ENCODE results near the gene PROX1.

PROX1 gene

DNA sequence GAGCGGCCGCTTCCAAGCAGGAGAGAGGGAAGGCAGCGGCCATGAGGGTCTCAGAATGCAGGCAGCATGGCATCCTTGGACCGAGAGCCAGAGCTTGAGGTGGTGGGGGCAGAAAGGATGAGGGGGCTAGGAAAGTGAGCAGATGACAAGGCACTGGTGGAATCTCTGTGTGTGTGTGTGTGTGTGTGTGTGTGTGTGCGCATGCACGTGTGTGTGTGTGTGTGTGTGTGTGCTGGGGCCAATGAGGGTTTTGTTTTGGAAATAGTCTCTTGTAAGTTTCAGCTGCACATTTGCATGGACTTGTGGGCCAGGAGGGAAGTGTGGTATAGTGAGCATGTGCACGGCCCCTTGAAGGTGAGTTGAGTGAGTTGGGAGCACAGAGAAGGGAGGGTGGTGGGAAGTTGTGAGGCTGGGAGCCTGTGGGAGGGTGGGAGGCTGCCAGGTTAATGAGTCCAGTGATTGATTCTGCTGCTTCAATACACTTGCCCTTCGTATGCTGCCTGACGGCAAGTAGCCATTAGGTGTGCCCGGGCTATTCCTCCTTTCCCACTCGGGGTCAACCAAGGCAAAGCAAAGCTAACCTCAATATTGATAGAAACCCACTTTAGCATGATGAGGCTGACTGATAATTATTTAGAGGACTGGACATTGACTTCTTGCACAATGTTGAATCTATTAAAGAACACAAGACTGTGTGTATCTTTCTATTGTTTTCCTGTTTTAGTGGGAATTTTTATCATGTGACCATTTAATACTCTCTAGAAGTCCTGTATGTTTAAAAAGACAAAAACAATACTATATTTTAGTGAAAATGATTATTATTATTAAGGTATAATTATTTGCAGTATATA lies 80.3 kb downstream of the PROX1 start:
- DNase-seq (ENCODE audit: low read depth in 1 of 2, low spot score in 1 of 2), result no peak
- Histone ChIP-seq H3K27me3 (ENCODE audit: insufficient read depth, poor library complexity, severe bottlenecking) (peaks cover 3% of the 10 kb centered on the region), H3K27ac (replicated peaks) (no peak overlapping the region), H3K4me3 (replicated peaks; ENCODE audit: insufficient read depth, low read length) (no peak overlapping the region)
- TF ChIP-seq, protein P1, sequence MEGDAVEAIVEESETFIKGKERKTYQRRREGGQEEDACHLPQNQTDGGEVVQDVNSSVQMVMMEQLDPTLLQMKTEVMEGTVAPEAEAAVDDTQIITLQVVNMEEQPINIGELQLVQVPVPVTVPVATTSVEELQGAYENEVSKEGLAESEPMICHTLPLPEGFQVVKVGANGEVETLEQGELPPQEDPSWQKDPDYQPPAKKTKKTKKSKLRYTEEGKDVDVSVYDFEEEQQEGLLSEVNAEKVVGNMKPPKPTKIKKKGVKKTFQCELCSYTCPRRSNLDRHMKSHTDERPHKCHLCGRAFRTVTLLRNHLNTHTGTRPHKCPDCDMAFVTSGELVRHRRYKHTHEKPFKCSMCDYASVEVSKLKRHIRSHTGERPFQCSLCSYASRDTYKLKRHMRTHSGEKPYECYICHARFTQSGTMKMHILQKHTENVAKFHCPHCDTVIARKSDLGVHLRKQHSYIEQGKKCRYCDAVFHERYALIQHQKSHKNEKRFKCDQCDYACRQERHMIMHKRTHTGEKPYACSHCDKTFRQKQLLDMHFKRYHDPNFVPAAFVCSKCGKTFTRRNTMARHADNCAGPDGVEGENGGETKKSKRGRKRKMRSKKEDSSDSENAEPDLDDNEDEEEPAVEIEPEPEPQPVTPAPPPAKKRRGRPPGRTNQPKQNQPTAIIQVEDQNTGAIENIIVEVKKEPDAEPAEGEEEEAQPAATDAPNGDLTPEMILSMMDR (IDR thresholded peaks at IDR 0.05; ENCODE audit: insufficient read depth, low read length), result no peak
- TF ChIP-seq SPI1 (IDR thresholded peaks at IDR 0.05; ENCODE audit: borderline replicate concordance, low read depth) (no peak), POLR2AphosphoS5 (IDR thresholded peaks at IDR 0.05; ENCODE audit: low read depth) (no peak), GABPA (IDR thresholded peaks at IDR 0.05; ENCODE audit: low read depth) (no peak)
- TF ChIP-seq, protein P2, sequence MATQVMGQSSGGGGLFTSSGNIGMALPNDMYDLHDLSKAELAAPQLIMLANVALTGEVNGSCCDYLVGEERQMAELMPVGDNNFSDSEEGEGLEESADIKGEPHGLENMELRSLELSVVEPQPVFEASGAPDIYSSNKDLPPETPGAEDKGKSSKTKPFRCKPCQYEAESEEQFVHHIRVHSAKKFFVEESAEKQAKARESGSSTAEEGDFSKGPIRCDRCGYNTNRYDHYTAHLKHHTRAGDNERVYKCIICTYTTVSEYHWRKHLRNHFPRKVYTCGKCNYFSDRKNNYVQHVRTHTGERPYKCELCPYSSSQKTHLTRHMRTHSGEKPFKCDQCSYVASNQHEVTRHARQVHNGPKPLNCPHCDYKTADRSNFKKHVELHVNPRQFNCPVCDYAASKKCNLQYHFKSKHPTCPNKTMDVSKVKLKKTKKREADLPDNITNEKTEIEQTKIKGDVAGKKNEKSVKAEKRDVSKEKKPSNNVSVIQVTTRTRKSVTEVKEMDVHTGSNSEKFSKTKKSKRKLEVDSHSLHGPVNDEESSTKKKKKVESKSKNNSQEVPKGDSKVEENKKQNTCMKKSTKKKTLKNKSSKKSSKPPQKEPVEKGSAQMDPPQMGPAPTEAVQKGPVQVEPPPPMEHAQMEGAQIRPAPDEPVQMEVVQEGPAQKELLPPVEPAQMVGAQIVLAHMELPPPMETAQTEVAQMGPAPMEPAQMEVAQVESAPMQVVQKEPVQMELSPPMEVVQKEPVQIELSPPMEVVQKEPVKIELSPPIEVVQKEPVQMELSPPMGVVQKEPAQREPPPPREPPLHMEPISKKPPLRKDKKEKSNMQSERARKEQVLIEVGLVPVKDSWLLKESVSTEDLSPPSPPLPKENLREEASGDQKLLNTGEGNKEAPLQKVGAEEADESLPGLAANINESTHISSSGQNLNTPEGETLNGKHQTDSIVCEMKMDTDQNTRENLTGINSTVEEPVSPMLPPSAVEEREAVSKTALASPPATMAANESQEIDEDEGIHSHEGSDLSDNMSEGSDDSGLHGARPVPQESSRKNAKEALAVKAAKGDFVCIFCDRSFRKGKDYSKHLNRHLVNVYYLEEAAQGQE (IDR thresholded peaks at IDR 0.05; ENCODE audit: insufficient replicate concordance, low read depth), result no peak

GRCh38 chr1:214068979-214069378 lies 81.2 kb downstream of the PROX1 start:
- Histone ChIP-seq H3K27me3 (ENCODE audit: insufficient read depth, poor library complexity, severe bottlenecking) (peaks cover 3% of the 10 kb centered on the region), H3K27ac (replicated peaks) (no peak overlapping the region)
- DNase-seq (ENCODE audit: low read depth in 1 of 2, low spot score in 1 of 2), result no peak

GRCh38 chr1:214071469-214071868 lies 83.7 kb downstream of the PROX1 start:
- TF ChIP-seq GABPA (IDR thresholded peaks at IDR 0.05; ENCODE audit: low read depth) (no peak), SPI1 (IDR thresholded peaks at IDR 0.05; ENCODE audit: borderline replicate concordance, low read depth) (no peak), POLR2AphosphoS5 (IDR thresholded peaks at IDR 0.05; ENCODE audit: low read depth) (no peak)
- TF ChIP-seq, protein P1 (IDR thresholded peaks at IDR 0.05; ENCODE audit: insufficient read depth, low read length), result no peak
- TF ChIP-seq, protein P2 (IDR thresholded peaks at IDR 0.05; ENCODE audit: insufficient replicate concordance, low read depth), result no peak

More at GRCh38 chr1:214068979-214069378, 81.2 kb downstream of the PROX1 start:
- no peak overlapping the region for H3K4me3 ChIP-seq (replicated peaks; ENCODE audit: insufficient read depth, low read length)
- TF ChIP-seq GABPA (IDR thresholded peaks at IDR 0.05; ENCODE audit: low read depth) (no peak), SPI1 (IDR thresholded peaks at IDR 0.05; ENCODE audit: borderline replicate concordance, low read depth) (no peak), POLR2AphosphoS5 (IDR thresholded peaks at IDR 0.05; ENCODE audit: low read depth) (no peak)
- TF ChIP-seq, protein P1 (IDR thresholded peaks at IDR 0.05; ENCODE audit: insufficient read depth, low read length), result no peak
- TF ChIP-seq, protein P2 (IDR thresholded peaks at IDR 0.05; ENCODE audit: insufficient replicate concordance, low read depth), result no peak

More at GRCh38 chr1:214071469-214071868, 83.7 kb downstream of the PROX1 start:
- Histone ChIP-seq H3K27me3 (ENCODE audit: insufficient read depth, poor library complexity, severe bottlenecking) (peaks cover 3% of the 10 kb centered on the region), H3K4me3 (replicated peaks; ENCODE audit: insufficient read depth, low read length) (no peak overlapping the region), H3K27ac (replicated peaks) (no peak overlapping the region)
- DNase-seq (ENCODE audit: low read depth in 1 of 2, low spot score in 1 of 2), result no peak
